Transverse colon (tissue), 4 donors: ENCODE results near the gene FLCN. TPM values are rescaled to one million over a fixed set of nuclear protein-coding genes. Genes with fewer than 3 reads are reported as not detected.

Experiments
- DNase-seq: peaks from one replicate; pipeline ENCODE4 v3.0.0-alpha.2; 2019
- H3K27ac ChIP-seq, 4 donors: fragments of 200-600 bp; sonication (generic); 2 replicates each; pipeline ENCODE4 v1.5.1; 2016 to 2018; ENCODE audit warnings: inconsistent platforms in 4 of 4
- H3K27me3 ChIP-seq: fragments of 200-600 bp; sonication (generic); 2 replicates; pipeline ENCODE4 v1.5.1; 2017; ENCODE audit warnings: inconsistent platforms
- H3K36me3 ChIP-seq, 4 donors: fragments of 200-600 bp; sonication (generic); 2 replicates each; pipeline ENCODE4 v1.5.1; 2017 to 2019; ENCODE audit warnings: inconsistent platforms in 4 of 4
- H3K4me1 ChIP-seq, 4 donors: fragments of 200-600 bp; sonication (generic); 2 replicates each; pipeline ENCODE4 v1.5.1; 2017 to 2020; ENCODE audit warnings: inconsistent platforms in 4 of 4
- H3K4me3 ChIP-seq, 4 donors: fragments of 200-600 bp; sonication (generic); 1 replicate in 1 of 4; 2 replicates in 3 of 4; pipeline versions ENCODE4 v1.5.1 to v1.6.1; 2017 to 2019; ENCODE audit warnings: inconsistent platforms in 4 of 4
- H3K9me3 ChIP-seq, 2 donors: fragments of 200-600 bp; sonication (generic); 2 replicates each; pipeline ENCODE4 v1.5.1; 2017 to 2019; ENCODE audit warnings: inconsistent platforms in 2 of 2
- CTCF ChIP-seq, 5 experiments: fragments of 200-600 bp in 3 of 5; fragments of 450-650 bp in 2 of 5; sonication (generic) in 3 of 5; IDR thresholded peaks; 1 replicate in 2 of 5; 2 replicates in 3 of 5; pipeline ENCODE4 v1.5.1; 2016 to 2017; ENCODE audit warnings: antibody characterized with exemption in 5 of 5, inconsistent platforms in 3 of 5, mild to moderate bottlenecking in 2 of 5, moderate library complexity in 1 of 5
- EP300 ChIP-seq: sonication (generic); formaldehyde crosslinking; IDR thresholded peaks from one replicate; pipeline ENCODE4 v1.6.1; 2017; ENCODE audit warnings: antibody characterized with exemption, low read depth
- POLR2A ChIP-seq: fragments of 450-650 bp; IDR thresholded peaks from one replicate; pipeline ENCODE4 v1.6.1; 2016; ENCODE audit warnings: antibody characterized with exemption, mild to moderate bottlenecking, moderate library complexity
- POLR2AphosphoS5 ChIP-seq, 3 donors: sonication (generic); formaldehyde crosslinking; IDR thresholded peaks; one replicate each; pipeline ENCODE4 v1.6.1; 2016; ENCODE audit warnings: antibody characterized with exemption in 3 of 3
- WGBS, 2 donors: methylation state at CpG; one replicate each; pipeline ENCODE4 v1.1.5; 2018; ENCODE audit warnings: low coverage in 1 of 2; 5-methylcytosine and 5-hydroxymethylcytosine counted together
- in situ Hi-C, 4 donors: fragments of 200-750 bp; cut with MboI; loops; one replicate each; pipeline versions ENCODE4 v1.15.0 to v1.15.1; 2017; ENCODE audit warnings: low sequenced_read_pairs in 3 of 4, low pct_ligation_motif_present in 1 of 4, low pct_unique_long_range_greater_than_20kb in 1 of 4
- intact Hi-C: fragments of 100-400 bp; cut with DNase I; formaldehyde crosslinking; loops from one replicate; pipeline ENCODE4 v1.15.1; 2023; ENCODE audit warnings: low total_unique reads
- total RNA-seq, 4 donors: library from RNA; depleted of rRNA; stranded (reverse); fragments of >200 nt; gene quantifications; one replicate each; pipeline ENCODE4 v1.1.0, GENCODE V29; 2016

FLCN gene
- total RNA-seq, 4 donors from 2014 or later = 43.0 to 560 (median 81.1) TPM

DNA sequence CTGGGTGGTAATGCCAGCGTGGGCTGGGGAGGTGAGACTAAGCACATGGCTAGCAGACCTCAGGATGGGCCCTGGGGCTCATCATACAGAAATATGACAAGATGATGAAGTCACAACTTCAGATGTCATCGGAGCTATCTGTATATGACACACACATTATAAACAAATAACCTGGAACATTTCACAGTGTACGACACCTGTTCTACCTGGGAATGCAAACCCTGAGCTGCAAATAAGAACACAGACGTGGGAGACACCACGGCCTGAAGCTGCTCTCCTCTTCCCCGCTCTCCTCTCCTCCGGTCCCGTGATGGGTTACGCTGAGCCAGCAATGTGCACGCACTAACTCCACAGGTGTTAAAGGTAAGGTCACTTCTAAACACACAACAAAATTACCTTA is 35.7 kb downstream of the FLCN start:
- in situ Hi-C loops (no loop called here), intact Hi-C loops (no loop called here)
- no peaks in the 10 kb centered on the region for H3K27me3 ChIP-seq
- DNase-seq = no peak
- TF ChIP-seq EP300 (no peak), POLR2AphosphoS5 (IDR thresholded peaks at IDR 0.05) (no peak), CTCF (IDR thresholded peaks at IDR 0.05) (no peak), POLR2A (no peak)
- H3K4me1 ChIP-seq = peaks cover 29 to 56% (median 43%) of the 10 kb centered on the region in 4 donors
- WGBS, 2 donors = 72 to 80% methylated on average over 6 to 10 of the region's 10 CpGs
- H3K27ac ChIP-seq = peak overlapping the region; percentile 78 to 94 (median 86)
- H3K9me3 ChIP-seq = no peaks in the 10 kb centered on the region
- no peaks in the 10 kb centered on the region for H3K36me3 ChIP-seq
- H3K4me3 ChIP-seq = no peak overlapping the region

- Histone ChIP-seq H3K27ac (peak overlapping the region; percentile 78 to 94 (median 86)), H3K27me3 (no peaks in the 10 kb centered on the region), H3K9me3 (no peaks in the 10 kb centered on the region), H3K36me3 (no peaks in the 10 kb centered on the region), H3K4me1 (peaks cover 29 to 51% (median 40%) of the 10 kb centered on the region in 4 donors), H3K4me3 (peak overlapping the region in 1 of 4 donors; percentile 12)
- in situ Hi-C loops = no loop called here
- WGBS, 2 donors = 58 to 61% methylated on average over 4 to 5 of the region's 5 CpGs
- intact Hi-C loops = no loop called here
- TF ChIP-seq EP300 = no peak
- peak in 1 of 3 donors; percentile 10 for TF ChIP-seq POLR2AphosphoS5 (IDR thresholded peaks at IDR 0.05)
- no peak for TF ChIP-seq CTCF (IDR thresholded peaks at IDR 0.05)
- no peak for TF ChIP-seq POLR2A
- DNase-seq = peak; percentile 38
These were observed 36.1 kb downstream of the FLCN start for GRCh38 chr17:17200831-17201230.

DNA sequence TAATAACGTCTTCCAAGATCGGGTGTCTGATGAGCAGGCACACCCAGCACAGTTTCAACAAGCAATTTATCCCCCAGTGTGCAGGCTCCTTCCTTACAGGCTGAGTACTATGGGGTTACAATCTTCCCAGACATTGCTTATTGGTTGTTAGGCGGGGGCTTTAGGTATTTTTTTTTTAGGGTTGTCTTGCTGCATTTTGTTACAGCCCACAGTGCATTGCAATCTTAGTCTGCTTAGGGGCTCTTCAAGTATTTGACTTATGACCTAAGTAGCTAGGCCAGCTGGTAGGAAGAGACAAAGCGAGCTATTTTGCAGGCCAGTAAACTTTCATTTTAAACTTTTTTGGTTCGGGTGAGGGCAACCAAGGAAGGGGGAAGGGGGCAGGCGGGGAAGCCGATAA is 36.7 kb downstream of the FLCN start:
- Histone ChIP-seq H3K4me3 (peak overlapping the region in 1 of 4 donors; percentile 12), H3K27me3 (no peaks in the 10 kb centered on the region), H3K27ac (peak overlapping the region; percentile 78 to 94 (median 86)), H3K4me1 (peaks cover 24 to 46% (median 35%) of the 10 kb centered on the region in 4 donors), H3K36me3 (no peaks in the 10 kb centered on the region), H3K9me3 (no peaks in the 10 kb centered on the region)
- DNase-seq = no peak
- WGBS, 2 donors = 62 to 65% methylated on average over 3 to 7 of the region's 7 CpGs
- in situ Hi-C loops (no loop called here), intact Hi-C loops (no loop called here)
- TF ChIP-seq CTCF (IDR thresholded peaks at IDR 0.05) (no peak), POLR2A (no peak), POLR2AphosphoS5 (IDR thresholded peaks at IDR 0.05) (no peak)

- in situ Hi-C loops = no loop called here
- TF ChIP-seq CTCF (IDR thresholded peaks at IDR 0.05) (no peak), EP300 (no peak), POLR2AphosphoS5 (IDR thresholded peaks at IDR 0.05) (no peak), POLR2A (no peak)
- Histone ChIP-seq H3K9me3 (no peaks in the 10 kb centered on the region), H3K36me3 (no peaks in the 10 kb centered on the region), H3K27me3 (no peaks in the 10 kb centered on the region), H3K4me1 (peaks cover 9 to 28% (median 17%) of the 10 kb centered on the region in 4 donors), H3K27ac (no peak overlapping the region), H3K4me3 (no peak overlapping the region)
- intact Hi-C loops = no loop called here
- DNase-seq = no peak
- 36% methylated on average over 1 of the region's 1 CpG; no CpG with 5 or more reads in 1 of the 2 donors for WGBS, 2 donors
These were observed 38.7 kb downstream of the FLCN start for GRCh38 chr17:17198281-17198680.
